Transverse colon (tissue), 4 donors: Measurements from ENCODE around the gene SSUH2. TPM values are rescaled to one million over a fixed set of nuclear protein-coding genes. Genes with fewer than 3 reads are reported as not detected.

ENCODE experiments used
- DNase-seq: peaks from one replicate; pipeline ENCODE4 v3.0.0-alpha.2; 2019
- H3K27ac ChIP-seq, 4 donors: fragments of 200-600 bp; sonication (generic); 2 replicates each; pipeline ENCODE4 v1.5.1; 2016 to 2018; ENCODE audit warnings: inconsistent platforms in 4 of 4
- H3K27me3 ChIP-seq: fragments of 200-600 bp; sonication (generic); 2 replicates; pipeline ENCODE4 v1.5.1; 2017; ENCODE audit warnings: inconsistent platforms
- H3K36me3 ChIP-seq, 4 donors: fragments of 200-600 bp; sonication (generic); 2 replicates each; pipeline ENCODE4 v1.5.1; 2017 to 2019; ENCODE audit warnings: inconsistent platforms in 4 of 4
- H3K4me1 ChIP-seq, 4 donors: fragments of 200-600 bp; sonication (generic); 2 replicates each; pipeline ENCODE4 v1.5.1; 2017 to 2020; ENCODE audit warnings: inconsistent platforms in 4 of 4
- H3K4me3 ChIP-seq, 4 donors: fragments of 200-600 bp; sonication (generic); 1 replicate in 1 of 4; 2 replicates in 3 of 4; pipeline versions ENCODE4 v1.5.1 to v1.6.1; 2017 to 2019; ENCODE audit warnings: inconsistent platforms in 4 of 4
- H3K9me3 ChIP-seq, 2 donors: fragments of 200-600 bp; sonication (generic); 2 replicates each; pipeline ENCODE4 v1.5.1; 2017 to 2019; ENCODE audit warnings: inconsistent platforms in 2 of 2
- CTCF ChIP-seq, 5 experiments: fragments of 200-600 bp in 3 of 5; fragments of 450-650 bp in 2 of 5; sonication (generic) in 3 of 5; IDR thresholded peaks; 1 replicate in 2 of 5; 2 replicates in 3 of 5; pipeline ENCODE4 v1.5.1; 2016 to 2017; ENCODE audit warnings: antibody characterized with exemption in 5 of 5, inconsistent platforms in 3 of 5, mild to moderate bottlenecking in 2 of 5, moderate library complexity in 1 of 5
- EP300 ChIP-seq: sonication (generic); formaldehyde crosslinking; IDR thresholded peaks from one replicate; pipeline ENCODE4 v1.6.1; 2017; ENCODE audit warnings: antibody characterized with exemption, low read depth
- POLR2A ChIP-seq: fragments of 450-650 bp; IDR thresholded peaks from one replicate; pipeline ENCODE4 v1.6.1; 2016; ENCODE audit warnings: antibody characterized with exemption, mild to moderate bottlenecking, moderate library complexity
- POLR2AphosphoS5 ChIP-seq, 3 donors: sonication (generic); formaldehyde crosslinking; IDR thresholded peaks; one replicate each; pipeline ENCODE4 v1.6.1; 2016; ENCODE audit warnings: antibody characterized with exemption in 3 of 3
- WGBS, 2 donors: methylation state at CpG; one replicate each; pipeline ENCODE4 v1.1.5; 2018; ENCODE audit warnings: low coverage in 1 of 2; 5-methylcytosine and 5-hydroxymethylcytosine counted together
- in situ Hi-C, 4 donors: fragments of 200-750 bp; cut with MboI; loops; one replicate each; pipeline versions ENCODE4 v1.15.0 to v1.15.1; 2017; ENCODE audit warnings: low sequenced_read_pairs in 3 of 4, low pct_ligation_motif_present in 1 of 4, low pct_unique_long_range_greater_than_20kb in 1 of 4
- intact Hi-C: fragments of 100-400 bp; cut with DNase I; formaldehyde crosslinking; loops from one replicate; pipeline ENCODE4 v1.15.1; 2023; ENCODE audit warnings: low total_unique reads
- total RNA-seq, 4 donors: library from RNA; depleted of rRNA; stranded (reverse); fragments of >200 nt; gene quantifications; one replicate each; pipeline ENCODE4 v1.1.0, GENCODE V29; 2016

SSUH2 gene
- total RNA-seq, 4 donors from 2014 or later = 2.9 to 4.1 TPM; not detected in 2

- no peak for DNase-seq
- TF ChIP-seq POLR2A (no peak), POLR2AphosphoS5 (IDR thresholded peaks at IDR 0.05) (no peak), CTCF (IDR thresholded peaks at IDR 0.05) (no peak), EP300 (no peak)
- Histone ChIP-seq H3K4me3 (no peak overlapping the region), H3K4me1 (peaks cover 0 to 3% (median 0%) of the 10 kb centered on the region in 4 donors), H3K36me3 (no peaks in the 10 kb centered on the region), H3K27me3 (no peaks in the 10 kb centered on the region), H3K27ac (no peak overlapping the region), H3K9me3 (no peaks in the 10 kb centered on the region)
- in situ Hi-C loops (loop anchor here in 1 of 4 donors (25.0 kb wide), 1 partner anchor 167 kb away; no protein-coding TSS in a partner anchor), intact Hi-C loops (no loop called here)
- 90 to 100% methylated on average over 1 to 7 of the region's 7 CpGs for WGBS, 2 donors
Measured at GRCh38 chr3:8604006-8604405, 40.6 kb downstream of the SSUH2 start.

- intact Hi-C loops (no loop called here), in situ Hi-C loops (loop anchor here in 1 of 4 donors (25.0 kb wide), 1 partner anchor 166 kb away; no protein-coding TSS in a partner anchor)
- no peak overlapping the region for H3K27ac ChIP-seq
- peaks cover 0 to 3% (median 0%) of the 10 kb centered on the region in 4 donors for H3K4me1 ChIP-seq
- no peak for DNase-seq
- no peaks in the 10 kb centered on the region for H3K36me3 ChIP-seq
- no peaks in the 10 kb centered on the region for H3K27me3 ChIP-seq
- no peak for TF ChIP-seq CTCF (IDR thresholded peaks at IDR 0.05)
- no peak for TF ChIP-seq POLR2AphosphoS5 (IDR thresholded peaks at IDR 0.05)
- no peak for TF ChIP-seq POLR2A
- TF ChIP-seq EP300 = no peak
- H3K9me3 ChIP-seq = no peaks in the 10 kb centered on the region
- 50 to 72% methylated on average over 1 to 9 of the region's 9 CpGs for WGBS, 2 donors
- no peak overlapping the region for H3K4me3 ChIP-seq
Measured at GRCh38 chr3:8603115-8603710, 41.4 kb downstream of the SSUH2 start.

- Histone ChIP-seq H3K27ac (no peak overlapping the region), H3K27me3 (no peaks in the 10 kb centered on the region), H3K36me3 (no peaks in the 10 kb centered on the region), H3K4me1 (no peaks in the 10 kb centered on the region), H3K9me3 (no peaks in the 10 kb centered on the region), H3K4me3 (no peak overlapping the region)
- in situ Hi-C loops (loop anchor here in 1 of 4 donors (25.0 kb wide), 1 partner anchor 163 kb away; no protein-coding TSS in a partner anchor), intact Hi-C loops (no loop called here)
- DNase-seq = no peak
- no peak for TF ChIP-seq EP300
- TF ChIP-seq CTCF (IDR thresholded peaks at IDR 0.05) = no peak
- TF ChIP-seq POLR2A = no peak
- no peak for TF ChIP-seq POLR2AphosphoS5 (IDR thresholded peaks at IDR 0.05)
Measured at GRCh38 chr3:8600457-8600856, 44.1 kb downstream of the SSUH2 start.

GRCh38 chr3:8599146-8599545, 45.5 kb downstream of the SSUH2 start:
- Histone ChIP-seq H3K4me3 (no peak overlapping the region), H3K4me1 (no peaks in the 10 kb centered on the region), H3K36me3 (no peaks in the 10 kb centered on the region), H3K27me3 (no peaks in the 10 kb centered on the region), H3K27ac (no peak overlapping the region), H3K9me3 (no peaks in the 10 kb centered on the region)
- intact Hi-C loops (no loop called here), in situ Hi-C loops (no loop called here)
- 40 to 73% methylated on average over 1 to 3 of the region's 3 CpGs for WGBS, 2 donors
- TF ChIP-seq CTCF (IDR thresholded peaks at IDR 0.05) (no peak), POLR2A (no peak), POLR2AphosphoS5 (IDR thresholded peaks at IDR 0.05) (no peak), EP300 (no peak)
- DNase-seq = no peak
